Retinal pigment epithelial cell (primary cell): ENCODE measurements around the gene MMP17.

Experiments
- DNase-seq: peaks from one replicate; pipeline ENCODE4 v3.0.0-alpha.2; 2010; ENCODE audit warnings: low read depth
- H3K4me3 ChIP-seq: 2 replicates; pipeline ENCODE4 v1.5.1; 2011; ENCODE audit warnings: mild to moderate bottlenecking, low read length, control low read depth, moderate library complexity
- TF ChIP-seq, protein P1 (sequence below): conservative IDR thresholded peaks from 2 replicates; pipeline ENCODE4 v1.5.1; 2011; ENCODE audit warnings: low read depth, low read length, control low read depth, inconsistent platforms

MMP17 gene

DNA sequence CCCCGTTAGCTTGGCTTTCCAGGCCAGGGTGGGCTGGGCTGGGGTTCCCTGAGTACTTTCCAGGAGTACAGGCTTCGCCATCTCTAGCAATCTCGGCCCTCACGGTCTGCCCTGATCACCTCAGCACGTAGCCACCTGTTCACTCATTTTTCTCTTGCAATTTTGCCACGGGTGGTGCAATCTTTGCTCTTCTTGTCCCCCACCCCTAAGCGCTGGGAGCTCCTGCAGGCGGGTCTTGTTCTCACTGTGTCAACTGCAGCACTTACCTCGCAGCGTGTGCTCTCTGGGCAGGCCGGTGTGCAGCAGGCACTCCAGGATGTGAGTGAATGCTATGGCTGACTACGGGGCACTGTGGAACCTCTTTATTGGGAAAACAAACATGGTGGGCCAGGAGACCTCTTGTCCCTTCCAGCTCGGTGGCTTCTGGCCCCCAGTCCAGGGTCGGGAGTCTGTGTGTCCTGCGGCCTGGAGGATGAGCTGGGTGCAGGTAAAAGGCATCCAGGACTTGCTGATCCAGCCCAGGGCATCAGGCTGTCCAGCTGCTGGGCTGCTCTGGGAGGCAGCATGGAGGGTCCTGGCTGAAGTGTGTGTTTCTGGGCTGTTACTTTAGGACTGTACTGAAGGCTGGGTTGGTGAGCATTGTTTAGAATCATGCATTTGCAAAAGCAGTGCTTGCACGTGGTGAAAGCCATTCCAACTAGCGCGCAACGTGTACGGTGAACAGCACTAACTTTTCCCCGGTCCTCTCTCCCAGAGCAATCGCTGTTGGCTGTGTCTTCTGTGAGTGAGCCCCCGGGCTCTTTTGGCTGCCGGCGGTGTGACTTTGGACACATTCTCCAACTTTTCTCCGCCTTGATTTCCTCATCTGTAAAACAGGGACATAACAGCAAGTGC lies 64.8 kb downstream of the MMP17 start:
- H3K4me3 ChIP-seq, result no peak overlapping the region
- no peak for DNase-seq
- TF ChIP-seq, protein P1, sequence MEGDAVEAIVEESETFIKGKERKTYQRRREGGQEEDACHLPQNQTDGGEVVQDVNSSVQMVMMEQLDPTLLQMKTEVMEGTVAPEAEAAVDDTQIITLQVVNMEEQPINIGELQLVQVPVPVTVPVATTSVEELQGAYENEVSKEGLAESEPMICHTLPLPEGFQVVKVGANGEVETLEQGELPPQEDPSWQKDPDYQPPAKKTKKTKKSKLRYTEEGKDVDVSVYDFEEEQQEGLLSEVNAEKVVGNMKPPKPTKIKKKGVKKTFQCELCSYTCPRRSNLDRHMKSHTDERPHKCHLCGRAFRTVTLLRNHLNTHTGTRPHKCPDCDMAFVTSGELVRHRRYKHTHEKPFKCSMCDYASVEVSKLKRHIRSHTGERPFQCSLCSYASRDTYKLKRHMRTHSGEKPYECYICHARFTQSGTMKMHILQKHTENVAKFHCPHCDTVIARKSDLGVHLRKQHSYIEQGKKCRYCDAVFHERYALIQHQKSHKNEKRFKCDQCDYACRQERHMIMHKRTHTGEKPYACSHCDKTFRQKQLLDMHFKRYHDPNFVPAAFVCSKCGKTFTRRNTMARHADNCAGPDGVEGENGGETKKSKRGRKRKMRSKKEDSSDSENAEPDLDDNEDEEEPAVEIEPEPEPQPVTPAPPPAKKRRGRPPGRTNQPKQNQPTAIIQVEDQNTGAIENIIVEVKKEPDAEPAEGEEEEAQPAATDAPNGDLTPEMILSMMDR, result no peak

DNA sequence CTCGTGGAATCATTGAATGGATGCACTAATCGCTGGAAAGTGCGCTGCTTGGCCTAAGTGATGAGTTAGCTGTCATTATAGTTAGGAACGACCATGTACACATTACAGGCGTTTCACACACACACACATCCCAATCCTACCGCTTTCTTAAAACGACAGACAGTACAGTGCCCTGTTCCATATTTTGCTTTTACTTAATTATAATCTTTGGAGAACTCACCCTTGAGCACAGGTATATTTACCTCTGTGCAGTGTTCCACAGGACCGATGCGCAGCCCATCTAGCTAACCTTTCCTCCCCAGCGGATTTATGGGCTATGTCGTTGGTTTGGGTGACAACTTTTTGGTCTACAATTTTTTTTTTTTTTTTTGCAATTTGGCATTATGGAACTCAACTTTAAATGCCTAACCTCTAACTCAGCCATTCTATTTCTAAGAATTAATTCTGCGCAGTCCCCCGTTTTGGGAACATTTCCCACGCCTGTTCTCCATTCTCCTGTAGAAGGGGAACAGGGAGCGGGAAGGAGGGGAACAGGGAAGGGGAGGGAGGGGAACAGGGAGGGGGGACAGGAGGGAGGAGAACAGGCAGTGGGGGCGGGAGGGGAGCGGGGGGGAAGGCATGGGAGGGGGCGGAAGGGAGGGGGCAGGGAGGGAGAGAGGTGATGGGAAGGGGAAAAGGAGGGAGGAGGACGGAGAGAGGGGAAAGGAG lies 65.6 kb downstream of the MMP17 start:
- no peak overlapping the region for H3K4me3 ChIP-seq
- DNase-seq, result no peak
- TF ChIP-seq, protein P1, result no peak

DNA sequence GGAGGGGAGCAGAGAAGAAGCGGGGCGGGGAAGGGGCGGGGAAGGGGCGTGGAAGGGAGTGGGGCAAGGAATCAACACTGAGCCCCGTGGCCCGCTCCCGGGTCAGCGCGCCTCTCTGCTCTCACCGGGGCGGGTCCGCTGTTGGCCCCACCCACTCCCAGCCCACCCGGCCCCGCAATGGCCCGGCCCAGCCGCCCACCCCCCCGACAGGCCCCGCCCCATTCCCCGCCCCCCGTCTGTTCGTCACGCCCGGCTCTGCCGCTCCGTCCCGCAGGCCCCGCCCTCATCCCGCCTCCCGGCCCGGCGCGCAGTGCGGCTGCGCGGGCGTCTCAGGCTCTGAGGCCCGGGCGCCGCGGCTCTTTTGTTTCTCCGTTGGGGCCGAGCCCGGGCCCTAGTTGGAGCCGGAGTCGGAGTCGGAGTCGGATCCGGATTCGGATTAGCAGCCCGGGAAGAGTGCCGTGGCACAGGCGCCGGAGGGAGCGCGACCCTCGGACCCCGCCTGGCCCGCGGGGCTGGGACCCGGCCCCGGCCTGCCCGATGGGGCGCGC lies 66.2 kb downstream of the MMP17 start, which contains the start of gene ULK1:
ULK1 (plus strand) TSS at position 310 of the 548 bp plus-strand sequence. CDS start 380 bp downstream, outside the sequence.
- TF ChIP-seq, protein P1, result no peak
- peak; percentile 44 for DNase-seq
- peak within 1 kb of the TSS; percentile 61 for H3K4me3 ChIP-seq

DNA sequence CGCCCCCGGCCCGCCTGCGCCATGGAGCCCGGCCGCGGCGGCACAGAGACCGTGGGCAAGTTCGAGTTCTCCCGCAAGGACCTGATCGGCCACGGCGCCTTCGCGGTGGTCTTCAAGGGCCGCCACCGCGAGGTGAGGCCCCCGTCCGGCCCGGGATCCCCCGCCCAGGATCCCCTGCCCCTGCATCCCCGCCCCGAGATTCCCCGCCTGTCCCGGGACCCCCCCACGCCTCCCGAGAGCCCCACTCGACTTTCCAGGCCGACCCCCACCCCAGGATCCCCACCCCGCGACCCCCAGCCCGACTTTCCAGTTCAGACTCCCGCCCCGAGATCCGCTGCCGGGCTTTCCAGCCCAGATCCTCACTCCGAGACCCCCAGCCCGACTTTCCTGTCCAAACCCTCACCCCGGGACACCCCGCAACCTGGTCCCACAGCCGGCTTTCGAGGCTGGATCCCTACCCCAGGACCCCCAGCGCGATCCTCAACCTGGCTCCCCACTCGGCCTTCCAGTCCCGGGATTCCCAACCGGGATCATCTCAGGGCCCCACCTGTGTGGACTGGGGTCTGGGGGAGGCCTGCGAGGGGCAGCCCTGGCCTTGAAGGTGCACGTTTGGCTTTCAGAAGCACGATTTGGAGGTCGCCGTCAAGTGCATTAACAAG lies 66.9 kb downstream of the MMP17 start:
- no peak for DNase-seq
- peak overlapping the region; percentile 61 for H3K4me3 ChIP-seq
- TF ChIP-seq, protein P1, result no peak

DNA sequence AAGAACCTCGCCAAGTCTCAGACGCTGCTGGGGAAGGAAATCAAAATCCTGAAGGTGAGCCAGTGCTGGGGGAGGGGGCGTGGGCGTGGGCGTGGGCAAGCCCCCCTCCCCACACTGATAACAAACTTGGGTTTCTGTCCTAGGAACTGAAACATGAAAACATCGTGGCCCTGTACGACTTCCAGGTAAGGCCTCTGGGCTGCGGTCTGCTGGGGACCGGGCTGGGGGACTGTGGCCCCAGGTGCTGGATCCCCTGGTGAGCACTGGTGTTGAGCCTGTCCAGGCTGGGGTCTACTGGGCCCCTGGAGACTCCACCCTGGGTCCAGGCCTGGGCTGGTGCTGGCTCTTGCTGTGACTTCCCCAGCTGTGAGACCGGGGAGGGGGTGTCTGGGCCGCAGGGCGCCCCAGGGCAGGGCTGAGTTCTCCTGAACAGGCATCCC lies 67.5 kb downstream of the MMP17 start:
- H3K4me3 ChIP-seq, result peak overlapping the region; percentile 61
- TF ChIP-seq, protein P1, result no peak
- DNase-seq, result no peak

DNA sequence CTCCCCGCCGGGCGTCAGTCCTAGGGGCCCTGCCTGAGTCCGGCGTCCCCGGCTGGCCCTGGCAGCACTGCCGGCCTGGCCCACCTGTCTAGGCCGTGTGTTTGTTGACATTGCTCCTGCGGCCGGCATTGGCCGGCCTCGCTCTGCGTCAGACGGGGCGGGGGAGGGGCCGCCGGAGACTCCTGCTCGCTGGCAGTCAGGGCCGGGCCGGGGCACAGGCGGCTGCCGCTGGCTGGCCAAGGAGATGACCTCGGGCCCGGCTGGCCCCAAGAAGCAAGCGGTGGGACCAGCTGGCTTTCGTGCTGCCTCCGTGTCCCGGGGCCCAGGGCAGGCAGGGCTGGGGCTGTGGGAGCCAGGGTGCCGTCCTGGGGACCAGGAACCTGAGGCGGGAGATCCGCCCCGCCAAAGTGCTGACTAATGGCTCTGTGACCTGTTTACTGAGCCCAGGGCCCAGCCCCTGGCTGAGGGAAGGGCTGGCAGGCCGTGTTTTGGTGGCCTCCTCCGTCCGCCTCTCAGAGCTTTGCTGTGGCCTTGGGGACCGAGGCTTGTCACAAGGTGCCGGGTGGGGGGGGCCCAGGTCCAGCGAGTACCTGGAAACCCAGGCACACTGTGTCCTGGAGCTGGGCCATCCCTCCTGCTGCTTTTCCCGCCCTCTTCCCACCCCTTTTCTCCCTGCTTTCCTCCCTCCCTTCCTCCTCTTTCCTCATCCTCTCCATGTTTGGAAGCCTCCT lies 68.1 kb downstream of the MMP17 start:
- peak overlapping the region; percentile 61 for H3K4me3 ChIP-seq
- DNase-seq, result no peak
- TF ChIP-seq, protein P1, result no peak
